KMS-11 (cell line): ENCODE results near the gene PDE4D.
A peak's percentile ranks its signal among the peaks of the same experiment; 100 is the strongest.

Experiments used
- H2AFZ ChIP-seq: fragments of 200-600 bp; sonication (generic); 2 replicates; pipeline ENCODE4 v1.6.1; 2016; ENCODE audit warnings: antibody characterized with exemption, mixed run types, low read depth
- H3K27ac ChIP-seq: fragments of 200-600 bp; sonication (generic); 2 replicates; pipeline ENCODE4 v1.6.1; 2016; ENCODE audit warnings: mild to moderate bottlenecking, mixed run types
- H3K27me3 ChIP-seq: fragments of 200-600 bp; sonication (generic); 2 replicates; pipeline ENCODE4 v1.6.1; 2017; ENCODE audit warnings: mild to moderate bottlenecking, low read depth, mixed run types, moderate library complexity; ENCODE audit not compliant: insufficient read depth
- H3K36me3 ChIP-seq: fragments of 200-600 bp; sonication (generic); 2 replicates; pipeline ENCODE4 v1.6.1; 2017; ENCODE audit warnings: mild to moderate bottlenecking, mixed run types; ENCODE audit not compliant: insufficient read depth
- H3K4me1 ChIP-seq: fragments of 200-600 bp; sonication (generic); 2 replicates; pipeline ENCODE4 v1.6.1; 2016; ENCODE audit warnings: mild to moderate bottlenecking, low read depth, mixed run types; ENCODE audit not compliant: poor library complexity, severe bottlenecking
- H3K4me2 ChIP-seq: fragments of 200-600 bp; sonication (generic); 2 replicates; pipeline ENCODE4 v1.7.0; 2016; ENCODE audit warnings: mild to moderate bottlenecking, mixed run types
- H3K4me3 ChIP-seq: fragments of 200-600 bp; sonication (generic); IDR thresholded peaks from 2 replicates; pipeline ENCODE4 v1.6.1; 2017; ENCODE audit warnings: low read depth, low read length, mixed read lengths; ENCODE audit not compliant: insufficient read depth
- H3K79me2 ChIP-seq: fragments of 200-600 bp; sonication (generic); 2 replicates; pipeline ENCODE4 v1.6.1; 2016; ENCODE audit warnings: low read depth, mixed run types; ENCODE audit not compliant: insufficient read depth
- H3K9ac ChIP-seq: fragments of 200-600 bp; sonication (generic); 2 replicates; pipeline ENCODE4 v1.6.1; 2016; ENCODE audit warnings: mild to moderate bottlenecking, mixed run types
- H4K20me1 ChIP-seq: fragments of 200-600 bp; sonication (generic); 2 replicates; pipeline ENCODE4 v1.6.1; 2016; ENCODE audit warnings: mild to moderate bottlenecking, mixed run types; ENCODE audit not compliant: insufficient read depth
- TF ChIP-seq, protein P1 (sequence below): fragments of 200-600 bp; sonication (generic); conservative IDR thresholded peaks from 2 replicates; pipeline ENCODE4 v1.6.1; 2017; ENCODE audit warnings: low read depth, mild to moderate bottlenecking, antibody characterized with exemption, low read length, moderate library complexity, mixed read lengths

The PDE4D gene

DNA sequence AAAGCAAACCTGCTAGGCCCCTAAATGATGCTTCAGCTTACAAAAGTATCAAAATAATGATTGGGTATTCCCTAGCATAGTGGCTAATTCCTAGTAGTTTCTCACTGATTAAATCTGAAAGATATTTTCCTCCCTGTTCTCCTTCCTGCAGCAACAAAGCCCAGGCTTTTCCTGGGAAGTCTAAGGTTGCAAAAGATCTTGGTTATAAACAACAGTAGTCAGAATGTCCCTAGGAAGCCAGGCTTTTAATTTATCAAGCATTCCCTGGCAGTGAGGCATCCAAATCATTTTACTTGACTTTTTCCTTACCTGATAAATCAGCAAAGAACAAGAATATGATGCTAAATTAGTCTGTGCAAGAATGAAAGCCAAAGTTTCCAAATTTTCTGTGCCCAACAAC, 272.0 kb downstream of the PDE4D start:
- Histone ChIP-seq H3K4me2 (no peak overlapping the region), H3K27me3 (no peaks in the 10 kb centered on the region), H3K4me3 (no peak overlapping the region), H3K9ac (no peak overlapping the region), H3K4me1 (peaks cover 30% of the 10 kb centered on the region), H4K20me1 (no peaks in the 10 kb centered on the region), H2AFZ (no peak overlapping the region), H3K79me2 (no peaks in the 10 kb centered on the region), H3K27ac (no peak overlapping the region), H3K36me3 (no peaks in the 10 kb centered on the region)
- TF ChIP-seq, protein P1, sequence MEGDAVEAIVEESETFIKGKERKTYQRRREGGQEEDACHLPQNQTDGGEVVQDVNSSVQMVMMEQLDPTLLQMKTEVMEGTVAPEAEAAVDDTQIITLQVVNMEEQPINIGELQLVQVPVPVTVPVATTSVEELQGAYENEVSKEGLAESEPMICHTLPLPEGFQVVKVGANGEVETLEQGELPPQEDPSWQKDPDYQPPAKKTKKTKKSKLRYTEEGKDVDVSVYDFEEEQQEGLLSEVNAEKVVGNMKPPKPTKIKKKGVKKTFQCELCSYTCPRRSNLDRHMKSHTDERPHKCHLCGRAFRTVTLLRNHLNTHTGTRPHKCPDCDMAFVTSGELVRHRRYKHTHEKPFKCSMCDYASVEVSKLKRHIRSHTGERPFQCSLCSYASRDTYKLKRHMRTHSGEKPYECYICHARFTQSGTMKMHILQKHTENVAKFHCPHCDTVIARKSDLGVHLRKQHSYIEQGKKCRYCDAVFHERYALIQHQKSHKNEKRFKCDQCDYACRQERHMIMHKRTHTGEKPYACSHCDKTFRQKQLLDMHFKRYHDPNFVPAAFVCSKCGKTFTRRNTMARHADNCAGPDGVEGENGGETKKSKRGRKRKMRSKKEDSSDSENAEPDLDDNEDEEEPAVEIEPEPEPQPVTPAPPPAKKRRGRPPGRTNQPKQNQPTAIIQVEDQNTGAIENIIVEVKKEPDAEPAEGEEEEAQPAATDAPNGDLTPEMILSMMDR, result no peak

DNA sequence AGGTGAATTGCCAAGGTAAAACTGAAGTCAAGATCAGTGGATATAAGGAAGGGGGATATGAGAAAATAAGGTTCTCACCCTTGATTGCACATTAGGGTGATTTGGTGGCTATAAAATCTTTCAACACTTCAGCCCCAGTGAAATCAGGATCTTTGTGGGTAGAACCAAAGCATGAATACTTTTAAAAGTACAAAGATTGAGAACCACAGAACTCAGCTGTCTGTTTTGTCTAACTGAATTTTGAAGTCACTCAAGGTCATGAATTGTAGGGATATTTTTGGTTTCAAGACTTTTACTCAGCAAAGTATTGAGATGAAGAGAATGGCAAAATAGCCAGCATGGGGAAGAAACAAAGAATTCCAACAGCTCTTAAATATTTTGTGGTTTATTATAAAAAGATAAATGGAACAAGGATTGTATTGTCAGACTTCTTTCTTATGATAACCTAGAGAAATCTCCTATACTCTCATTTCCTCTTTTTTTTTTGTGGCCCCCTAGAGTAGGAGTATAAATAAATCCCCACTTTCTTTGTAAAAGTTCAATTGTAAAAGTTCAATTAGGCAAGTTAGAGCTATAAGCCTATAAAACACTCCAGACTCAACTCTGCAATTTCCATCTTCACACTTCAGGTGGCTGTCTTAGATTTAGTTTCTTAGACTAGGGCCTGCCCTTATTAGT, 272.9 kb downstream of the PDE4D start:
- TF ChIP-seq, protein P1, result no peak

DNA sequence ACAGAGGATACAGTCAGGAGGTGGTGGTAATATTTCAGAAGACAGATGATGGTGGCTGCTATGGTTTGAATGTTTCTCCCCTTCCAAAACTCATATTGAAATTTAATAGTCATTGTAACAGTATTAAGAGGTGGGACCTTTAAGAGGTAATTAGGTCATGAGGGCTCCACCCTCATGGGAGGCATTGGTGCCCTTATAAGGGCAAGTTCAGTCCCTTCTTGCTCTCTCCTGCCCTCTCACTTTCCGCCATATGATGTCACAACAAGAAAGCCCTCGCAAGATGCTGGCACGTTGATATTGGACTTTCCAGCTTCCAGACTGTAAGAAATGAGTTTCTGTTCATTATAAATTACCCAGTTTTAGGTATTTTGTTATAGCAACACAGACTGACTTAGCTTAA, 274.9 kb downstream of the PDE4D start:
- TF ChIP-seq, protein P1, result no peak
- H3K4me2 ChIP-seq, result no peak overlapping the region
- no peaks in the 10 kb centered on the region for H4K20me1 ChIP-seq
- H3K4me3 ChIP-seq, result no peak overlapping the region
- no peaks in the 10 kb centered on the region for H3K36me3 ChIP-seq
- H3K9ac ChIP-seq, result no peak overlapping the region
- no peaks in the 10 kb centered on the region for H3K79me2 ChIP-seq
- no peaks in the 10 kb centered on the region for H3K27me3 ChIP-seq
- H2AFZ ChIP-seq, result no peak overlapping the region
- peaks cover 45% of the 10 kb centered on the region for H3K4me1 ChIP-seq
- H3K27ac ChIP-seq, result no peak overlapping the region

More for the DNA sequence above, 272.9 kb downstream of the PDE4D start:
- Histone ChIP-seq H3K36me3 (no peaks in the 10 kb centered on the region), H3K79me2 (no peaks in the 10 kb centered on the region), H3K4me2 (peak overlapping the region; percentile 44), H3K4me1 (peaks cover 38% of the 10 kb centered on the region), H3K4me3 (no peak overlapping the region), H3K27ac (no peak overlapping the region; the same call in 1 of the 2 replicates), H3K27me3 (no peaks in the 10 kb centered on the region), H2AFZ (peak overlapping the region; percentile 6; the same call in 1 of the 2 replicates), H4K20me1 (no peaks in the 10 kb centered on the region), H3K9ac (no peak overlapping the region)

DNA sequence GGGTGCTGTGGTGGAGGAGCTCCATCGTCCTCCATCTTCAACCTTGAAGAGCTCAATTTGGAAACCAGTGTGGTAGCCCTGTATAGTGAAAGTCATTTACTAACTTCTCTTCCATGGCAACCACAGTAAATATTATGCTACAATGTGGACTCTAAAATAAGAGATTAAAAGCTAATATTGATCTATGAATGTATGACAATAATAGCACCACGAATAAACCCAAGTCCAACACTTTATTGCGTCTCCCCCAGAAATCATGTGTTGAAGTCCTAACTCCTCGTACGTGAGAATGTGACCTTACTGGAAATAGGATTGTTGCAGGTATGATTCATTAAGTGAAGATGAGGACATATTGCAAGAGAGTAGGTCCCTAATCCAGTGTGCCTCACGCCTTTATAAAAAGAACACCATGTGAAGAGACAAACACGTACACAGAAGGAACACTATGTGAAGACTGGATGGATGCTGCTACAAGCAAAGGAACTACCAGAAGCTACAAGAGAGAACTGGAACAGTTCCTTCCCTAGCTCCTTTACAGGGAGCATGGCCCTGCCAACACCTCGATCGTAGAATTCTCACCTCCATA, 276.2 kb downstream of the PDE4D start:
- H4K20me1 ChIP-seq, result no peaks in the 10 kb centered on the region
- H3K4me2 ChIP-seq, result no peak overlapping the region
- H3K27ac ChIP-seq, result no peak overlapping the region
- no peak overlapping the region for H2AFZ ChIP-seq
- no peak overlapping the region for H3K4me3 ChIP-seq
- H3K9ac ChIP-seq, result no peak overlapping the region
- peaks cover 45% of the 10 kb centered on the region for H3K4me1 ChIP-seq
- H3K79me2 ChIP-seq, result no peaks in the 10 kb centered on the region
- TF ChIP-seq, protein P1, result no peak
- no peaks in the 10 kb centered on the region for H3K36me3 ChIP-seq
- no peaks in the 10 kb centered on the region for H3K27me3 ChIP-seq
